ENCODE measurements around the gene LAMC2. TPM values are rescaled to one million over a fixed set of nuclear protein-coding genes. Genes with fewer than 3 reads are reported as not detected.

LAMC2 gene
- total RNA-seq, 1 donor from 2014 or later: 13.9 TPM

DNA sequence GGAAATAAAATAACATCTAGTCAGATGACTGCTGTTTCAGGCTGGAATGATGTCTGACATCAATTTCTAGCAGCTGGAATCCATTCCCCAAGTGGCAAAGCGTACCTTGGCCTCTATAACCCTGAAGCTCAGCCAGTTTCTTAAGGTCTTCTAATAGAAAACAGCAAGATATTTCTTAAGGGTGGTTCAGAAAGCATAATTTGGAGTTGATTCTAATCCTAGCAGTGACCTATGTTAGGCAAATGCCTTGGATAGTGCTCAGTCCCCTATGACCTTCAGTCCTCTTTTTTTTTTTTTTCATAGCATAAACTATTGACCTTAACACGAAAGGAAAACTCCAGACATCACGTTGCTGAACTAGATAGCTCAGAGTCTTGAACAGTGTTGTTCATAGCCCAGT lies 56.5 kb downstream of the LAMC2 start:
- H3K4me2 ChIP-seq (ENCODE audit: low read length): no peak overlapping the region
- FAIRE-seq (no peak), DNase-seq (ENCODE audit: low read depth) (no peak)
- no peak overlapping the region for H3K4me3 ChIP-seq (ENCODE audit: insufficient read depth, low read depth, low read length)
- Mint-ChIP-seq H3K27ac (ENCODE audit: unreplicated experiment) (no peak overlapping the region), H3K4me1 (ENCODE audit: low read depth, unreplicated experiment) (peaks cover 13% of the 10 kb centered on the region), H3K27me3 (ENCODE audit: low read depth, unreplicated experiment) (no peaks in the 10 kb centered on the region), H3K4me3 (ENCODE audit: unreplicated experiment) (no peak overlapping the region), H3K36me3 (ENCODE audit: low read depth, unreplicated experiment) (no peaks in the 10 kb centered on the region), H3K9me3 (ENCODE audit: unreplicated experiment) (no peaks in the 10 kb centered on the region)
- H3K27me3 ChIP-seq (ENCODE audit: insufficient read depth, low read length): no peaks in the 10 kb centered on the region
- no peak for TF ChIP-seq EZH2 (IDR thresholded peaks at IDR 0.05; ENCODE audit: insufficient read depth, low read length)
- H3K9ac ChIP-seq (ENCODE audit: low read length): no peak overlapping the region
- H3K9me3 ChIP-seq (ENCODE audit: insufficient read depth, low read depth, low read length): no peaks in the 10 kb centered on the region
- H2AFZ ChIP-seq (ENCODE audit: low read depth, low read length): no peak overlapping the region
- H3K79me2 ChIP-seq (ENCODE audit: insufficient read depth, low read length): no peaks in the 10 kb centered on the region
- no peaks in the 10 kb centered on the region for H4K20me1 ChIP-seq (ENCODE audit: insufficient read depth, low read length)
- no peaks in the 10 kb centered on the region for H3K36me3 ChIP-seq (ENCODE audit: insufficient read depth, low read length)
- no peak overlapping the region for H3K27ac ChIP-seq (ENCODE audit: low read depth, low read length)
- H3K4me1 ChIP-seq (ENCODE audit: insufficient read depth, low read length): peaks cover 9% of the 10 kb centered on the region

DNA sequence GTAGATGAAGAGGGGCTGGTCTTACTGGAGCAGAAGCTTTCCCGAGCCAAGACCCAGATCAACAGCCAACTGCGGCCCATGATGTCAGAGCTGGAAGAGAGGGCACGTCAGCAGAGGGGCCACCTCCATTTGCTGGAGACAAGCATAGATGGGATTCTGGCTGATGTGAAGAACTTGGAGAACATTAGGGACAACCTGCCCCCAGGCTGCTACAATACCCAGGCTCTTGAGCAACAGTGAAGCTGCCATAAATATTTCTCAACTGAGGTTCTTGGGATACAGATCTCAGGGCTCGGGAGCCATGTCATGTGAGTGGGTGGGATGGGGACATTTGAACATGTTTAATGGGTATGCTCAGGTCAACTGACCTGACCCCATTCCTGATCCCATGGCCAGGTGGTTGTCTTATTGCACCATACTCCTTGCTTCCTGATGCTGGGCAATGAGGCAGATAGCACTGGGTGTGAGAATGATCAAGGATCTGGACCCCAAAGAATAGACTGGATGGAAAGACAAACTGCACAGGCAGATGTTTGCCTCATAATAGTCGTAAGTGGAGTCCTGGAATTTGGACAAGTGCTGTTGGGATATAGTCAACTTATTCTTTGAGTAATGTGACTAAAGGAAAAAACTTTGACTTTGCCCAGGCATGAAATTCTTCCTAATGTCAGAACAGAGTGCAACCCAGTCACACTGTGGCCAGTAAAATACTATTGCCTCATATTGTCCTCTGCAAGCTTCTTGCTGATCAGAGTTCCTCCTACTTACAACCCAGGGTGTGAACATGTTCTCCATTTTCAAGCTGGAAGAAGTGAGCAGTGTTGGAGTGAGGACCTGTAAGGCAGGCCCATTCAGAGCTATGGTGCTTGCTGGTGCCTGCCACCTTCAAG lies 57.3 kb downstream of the LAMC2 start:
- DNase-seq (ENCODE audit: low read depth) (no peak), FAIRE-seq (no peak)
- Histone ChIP-seq H3K79me2 (ENCODE audit: insufficient read depth, low read length) (no peaks in the 10 kb centered on the region), H3K36me3 (ENCODE audit: insufficient read depth, low read length) (no peaks in the 10 kb centered on the region), H3K9ac (ENCODE audit: low read length) (no peak overlapping the region), H3K4me3 (ENCODE audit: insufficient read depth, low read depth, low read length) (no peak overlapping the region), H4K20me1 (ENCODE audit: insufficient read depth, low read length) (no peaks in the 10 kb centered on the region), H3K4me2 (ENCODE audit: low read length) (no peak overlapping the region), H3K27me3 (ENCODE audit: insufficient read depth, low read length) (no peaks in the 10 kb centered on the region), H3K4me1 (ENCODE audit: insufficient read depth, low read length) (peaks cover 2% of the 10 kb centered on the region), H3K27ac (ENCODE audit: low read depth, low read length) (no peak overlapping the region), H3K9me3 (ENCODE audit: insufficient read depth, low read depth, low read length) (no peaks in the 10 kb centered on the region), H2AFZ (ENCODE audit: low read depth, low read length) (no peak overlapping the region)
- Mint-ChIP-seq H3K27ac (ENCODE audit: unreplicated experiment) (no peak overlapping the region), H3K4me3 (ENCODE audit: unreplicated experiment) (no peak overlapping the region), H3K9me3 (ENCODE audit: unreplicated experiment) (no peaks in the 10 kb centered on the region), H3K36me3 (ENCODE audit: low read depth, unreplicated experiment) (no peaks in the 10 kb centered on the region), H3K27me3 (ENCODE audit: low read depth, unreplicated experiment) (no peaks in the 10 kb centered on the region), H3K4me1 (ENCODE audit: low read depth, unreplicated experiment) (peaks cover 5% of the 10 kb centered on the region)
- TF ChIP-seq, protein P1, sequence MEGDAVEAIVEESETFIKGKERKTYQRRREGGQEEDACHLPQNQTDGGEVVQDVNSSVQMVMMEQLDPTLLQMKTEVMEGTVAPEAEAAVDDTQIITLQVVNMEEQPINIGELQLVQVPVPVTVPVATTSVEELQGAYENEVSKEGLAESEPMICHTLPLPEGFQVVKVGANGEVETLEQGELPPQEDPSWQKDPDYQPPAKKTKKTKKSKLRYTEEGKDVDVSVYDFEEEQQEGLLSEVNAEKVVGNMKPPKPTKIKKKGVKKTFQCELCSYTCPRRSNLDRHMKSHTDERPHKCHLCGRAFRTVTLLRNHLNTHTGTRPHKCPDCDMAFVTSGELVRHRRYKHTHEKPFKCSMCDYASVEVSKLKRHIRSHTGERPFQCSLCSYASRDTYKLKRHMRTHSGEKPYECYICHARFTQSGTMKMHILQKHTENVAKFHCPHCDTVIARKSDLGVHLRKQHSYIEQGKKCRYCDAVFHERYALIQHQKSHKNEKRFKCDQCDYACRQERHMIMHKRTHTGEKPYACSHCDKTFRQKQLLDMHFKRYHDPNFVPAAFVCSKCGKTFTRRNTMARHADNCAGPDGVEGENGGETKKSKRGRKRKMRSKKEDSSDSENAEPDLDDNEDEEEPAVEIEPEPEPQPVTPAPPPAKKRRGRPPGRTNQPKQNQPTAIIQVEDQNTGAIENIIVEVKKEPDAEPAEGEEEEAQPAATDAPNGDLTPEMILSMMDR (IDR thresholded peaks at IDR 0.05; ENCODE audit: insufficient read depth, low read depth, low read length): no peak
- no peak for TF ChIP-seq EZH2 (IDR thresholded peaks at IDR 0.05; ENCODE audit: insufficient read depth, low read length)

DNA sequence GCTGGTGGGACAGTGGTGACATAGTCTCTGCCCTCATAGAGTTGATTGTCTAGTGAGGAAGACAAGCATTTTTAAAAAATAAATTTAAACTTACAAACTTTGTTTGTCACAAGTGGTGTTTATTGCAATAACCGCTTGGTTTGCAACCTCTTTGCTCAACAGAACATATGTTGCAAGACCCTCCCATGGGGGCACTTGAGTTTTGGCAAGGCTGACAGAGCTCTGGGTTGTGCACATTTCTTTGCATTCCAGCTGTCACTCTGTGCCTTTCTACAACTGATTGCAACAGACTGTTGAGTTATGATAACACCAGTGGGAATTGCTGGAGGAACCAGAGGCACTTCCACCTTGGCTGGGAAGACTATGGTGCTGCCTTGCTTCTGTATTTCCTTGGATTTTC lies 58.4 kb downstream of the LAMC2 start:
- no peaks in the 10 kb centered on the region for H3K36me3 Mint-ChIP-seq (ENCODE audit: low read depth, unreplicated experiment)
- H3K27me3 Mint-ChIP-seq (ENCODE audit: low read depth, unreplicated experiment): no peaks in the 10 kb centered on the region
- peaks cover 5% of the 10 kb centered on the region for H3K9me3 Mint-ChIP-seq (ENCODE audit: unreplicated experiment)
- H3K9ac ChIP-seq (ENCODE audit: low read length): no peak overlapping the region
- FAIRE-seq (no peak), DNase-seq (ENCODE audit: low read depth) (no peak)
- H3K4me1 Mint-ChIP-seq (ENCODE audit: low read depth, unreplicated experiment): peaks cover 7% of the 10 kb centered on the region
- no peak overlapping the region for H3K4me2 ChIP-seq (ENCODE audit: low read length)
- no peaks in the 10 kb centered on the region for H3K36me3 ChIP-seq (ENCODE audit: insufficient read depth, low read length)
- H4K20me1 ChIP-seq (ENCODE audit: insufficient read depth, low read length): no peaks in the 10 kb centered on the region
- no peak overlapping the region for H3K4me3 Mint-ChIP-seq (ENCODE audit: unreplicated experiment)
- no peaks in the 10 kb centered on the region for H3K79me2 ChIP-seq (ENCODE audit: insufficient read depth, low read length)
- TF ChIP-seq EZH2 (IDR thresholded peaks at IDR 0.05; ENCODE audit: insufficient read depth, low read length): no peak
- TF ChIP-seq, protein P1 (IDR thresholded peaks at IDR 0.05; ENCODE audit: insufficient read depth, low read depth, low read length): no peak
- H3K27ac ChIP-seq (ENCODE audit: low read depth, low read length): no peak overlapping the region
- H3K4me1 ChIP-seq (ENCODE audit: insufficient read depth, low read length): no peaks in the 10 kb centered on the region
- no peak overlapping the region for H3K4me3 ChIP-seq (ENCODE audit: insufficient read depth, low read depth, low read length)
- no peak overlapping the region for H3K27ac Mint-ChIP-seq (ENCODE audit: unreplicated experiment)
- H3K9me3 ChIP-seq (ENCODE audit: insufficient read depth, low read depth, low read length): no peaks in the 10 kb centered on the region
- no peaks in the 10 kb centered on the region for H3K27me3 ChIP-seq (ENCODE audit: insufficient read depth, low read length)
- H2AFZ ChIP-seq (ENCODE audit: low read depth, low read length): no peak overlapping the region
